Superior temporal gyrus (tissue), 1 donor: ENCODE results near the gene UBAP2L.
"Not testable (repeated sequence)": the region's sequence is repeated elsewhere in the genome, so short reads cannot be mapped to it uniquely, and the experiment has no call there.

Experiments used
- DNase-seq: peaks from one replicate; pipeline ENCODE4 v3.0.0-alpha.2; 2016; ENCODE audit errors: extremely low spot score

Gene UBAP2L

DNA sequence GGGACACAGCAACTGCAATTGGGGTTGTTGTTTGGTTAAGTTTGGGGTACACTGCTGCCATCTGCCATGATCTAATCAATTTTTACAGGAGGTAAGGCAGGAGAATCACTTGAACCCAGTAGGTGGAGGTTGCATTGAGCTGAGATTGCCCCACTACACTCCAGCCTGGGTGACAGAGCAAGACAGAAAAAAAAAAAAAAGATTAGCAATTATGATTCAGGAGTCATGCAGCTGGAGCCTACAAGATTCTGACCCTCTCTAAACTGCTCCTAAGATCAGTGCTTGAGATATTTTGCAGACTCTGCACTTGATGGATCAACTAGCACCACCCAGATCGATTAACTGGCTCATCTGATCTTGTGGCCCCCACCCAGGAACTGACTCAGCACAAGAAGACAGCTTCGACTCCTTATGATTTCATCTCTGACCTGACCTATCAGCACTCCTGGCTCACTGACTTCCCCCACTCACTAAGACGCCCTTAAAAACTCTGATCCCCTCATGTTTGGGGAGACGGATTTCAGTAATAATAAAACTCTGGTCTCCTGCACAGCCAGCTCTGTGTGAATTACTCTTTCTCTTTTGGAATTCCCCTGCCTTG, 87.0 kb downstream of the UBAP2L start:
- not testable (repeated sequence) for DNase-seq

DNA sequence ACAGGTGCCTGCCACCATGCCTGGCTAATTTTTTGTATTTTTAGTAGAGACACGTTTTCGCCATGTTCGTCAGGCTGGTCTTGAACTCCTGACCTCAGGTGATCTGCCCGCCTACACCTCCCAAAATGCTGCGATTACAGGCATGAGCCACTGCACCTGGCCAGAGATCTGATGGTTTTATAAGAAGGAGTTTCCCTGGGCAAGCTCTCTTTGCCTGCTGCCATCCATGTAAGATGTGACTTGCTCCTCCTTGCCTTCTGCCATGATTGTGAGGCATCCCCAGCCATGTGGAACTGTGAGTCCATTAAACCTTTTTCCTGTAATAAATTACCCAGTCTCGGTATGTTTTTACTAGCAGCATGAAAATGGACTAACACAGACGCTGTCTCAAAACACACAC, 88.4 kb downstream of the UBAP2L start:
- not testable (repeated sequence) for DNase-seq

DNA sequence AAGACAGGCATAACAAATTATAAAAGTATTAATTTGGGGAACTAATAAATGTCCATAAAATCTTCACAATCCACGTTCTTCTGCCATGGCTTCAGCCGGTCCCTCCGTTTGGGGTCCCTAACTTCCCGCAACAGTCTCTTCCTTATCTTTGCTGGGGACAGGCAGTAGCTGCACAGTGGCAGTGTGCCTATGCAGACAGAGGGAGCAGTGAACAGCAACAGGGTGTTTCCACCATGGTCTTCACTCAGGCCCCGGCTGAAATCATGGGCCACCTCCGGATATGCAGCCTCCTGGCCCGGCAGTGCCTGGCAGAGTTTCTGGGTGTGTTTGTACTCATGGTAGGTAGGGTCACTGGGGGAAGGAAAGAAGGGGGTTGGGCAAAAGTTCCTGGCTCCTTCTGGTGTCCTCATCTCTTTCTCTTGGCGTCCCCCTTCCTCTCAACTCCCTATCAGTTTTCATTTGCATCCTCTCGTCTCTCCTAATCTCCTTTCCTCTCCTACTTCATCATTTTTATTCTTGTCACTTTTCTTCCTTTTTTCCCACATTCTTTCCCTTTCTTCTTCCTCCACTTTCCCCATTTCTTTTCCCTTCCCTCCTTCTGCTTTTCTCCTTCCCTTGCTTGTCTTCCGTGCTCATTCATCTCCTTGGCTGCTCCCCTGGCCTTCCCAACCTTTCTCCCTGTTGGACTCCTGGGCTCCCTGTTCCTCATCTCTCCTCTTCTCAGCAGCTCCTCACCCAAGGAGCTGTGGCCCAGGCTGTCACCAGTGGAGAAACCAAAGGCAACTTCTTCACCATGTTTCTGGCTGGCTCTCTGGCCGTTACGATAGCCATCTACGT, 91.7 kb downstream of the UBAP2L start:
- DNase-seq = not testable (repeated sequence)

DNA sequence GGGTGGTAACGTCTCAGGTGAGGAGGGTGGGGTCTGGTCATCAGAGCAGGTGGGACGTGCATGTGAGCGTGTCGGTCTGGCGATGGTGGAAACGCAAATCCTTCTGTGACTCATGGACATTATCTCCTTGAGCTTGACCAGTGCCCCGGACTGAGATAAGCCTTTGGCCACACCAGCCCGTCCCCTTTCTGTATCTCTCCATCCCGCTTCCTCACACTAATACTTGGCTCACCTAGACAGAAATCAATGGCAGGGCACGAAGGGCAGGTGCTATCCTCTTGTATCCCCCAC, 92.3 kb downstream of the UBAP2L start:
- DNase-seq = no peak

DNA sequence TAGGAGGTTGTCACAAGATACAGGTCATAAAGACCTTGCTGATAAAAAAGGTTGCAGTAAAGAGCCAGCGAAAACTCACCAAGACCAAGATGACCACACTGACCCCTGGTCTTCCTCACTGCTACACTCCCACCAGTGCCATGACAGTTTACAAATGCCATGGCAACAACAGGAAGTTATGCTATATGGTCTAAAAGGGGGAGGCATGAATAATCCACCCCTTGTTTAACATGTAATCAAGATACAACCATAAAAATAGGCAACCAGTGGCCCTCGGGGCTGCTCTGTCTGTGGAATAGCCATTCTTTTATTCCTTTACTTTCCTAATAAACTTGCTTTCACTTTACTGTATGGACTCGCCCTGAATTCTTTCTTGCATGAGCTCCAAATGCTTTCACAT, 93.5 kb downstream of the UBAP2L start:
- not testable (repeated sequence) for DNase-seq

DNA sequence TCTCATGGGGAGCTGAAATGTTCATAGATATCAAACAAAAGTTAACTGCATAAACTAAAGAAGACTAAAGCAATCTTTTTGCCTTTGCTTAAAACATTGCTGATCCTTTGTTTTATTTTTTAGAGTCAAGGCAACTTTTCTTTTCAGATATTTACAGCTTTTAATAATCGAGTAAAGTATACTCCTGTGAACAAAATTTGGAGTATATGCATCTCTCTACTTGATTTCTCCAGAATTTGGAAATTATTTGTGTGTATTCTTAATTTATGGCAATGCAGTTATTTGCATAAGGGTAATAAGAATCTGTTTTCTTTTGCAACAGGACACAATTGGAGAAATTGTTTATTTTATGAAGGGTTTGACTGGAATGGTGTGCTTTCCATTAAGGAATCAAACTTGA, 95.9 kb downstream of the UBAP2L start:
- no peak for DNase-seq

DNA sequence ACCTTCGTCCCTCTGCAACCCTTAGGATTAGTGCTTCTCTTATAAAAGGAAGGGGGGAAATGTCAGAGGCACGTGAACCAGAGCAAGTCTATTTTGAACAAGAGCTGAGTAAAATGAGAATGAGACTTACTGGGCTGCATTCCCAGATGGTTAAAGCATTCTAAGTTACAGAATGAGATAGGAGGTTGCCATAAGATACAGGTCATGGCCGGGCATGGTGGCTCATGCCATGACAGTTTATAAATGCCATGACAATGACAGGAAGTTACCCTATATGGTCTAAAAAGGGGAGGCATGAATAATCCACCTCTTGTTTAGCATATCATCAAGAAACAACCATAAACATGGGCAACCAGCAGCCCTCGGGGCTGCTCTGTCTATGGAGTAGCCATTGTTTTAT, 97.6 kb downstream of the UBAP2L start:
- DNase-seq = no peak
